HL-60 (cell line): ENCODE data around the gene TTC8.

Experiments
- DNase-seq, 2 experiments: peaks; one replicate each; pipeline ENCODE4 v3.0.0-alpha.2; 2010 to 2020; ENCODE audit warnings: low read depth in 1 of 2, low spot score in 1 of 2
- H3K27ac ChIP-seq: fragments of 250-450 bp; sonication (Bioruptor Pico); replicated peaks from 2 replicates; pipeline ENCODE4 v1.5.1; 2020; ENCODE audit warnings: mild to moderate bottlenecking, moderate library complexity
- H3K27me3 ChIP-seq: fragments of 250-450 bp; sonication (Bioruptor Pico); 2 replicates; pipeline ENCODE4 v1.5.1; 2021; ENCODE audit warnings: mild to moderate bottlenecking, moderate library complexity; ENCODE audit not compliant: insufficient read depth, poor library complexity, severe bottlenecking
- H3K4me3 ChIP-seq: replicated peaks from 2 replicates; pipeline ENCODE4 v1.5.1; 2011; ENCODE audit warnings: mild to moderate bottlenecking, control low read depth, low read length; ENCODE audit not compliant: insufficient read depth
- GABPA ChIP-seq: IDR thresholded peaks from 2 replicates; pipeline ENCODE4 v1.6.1; 2012; ENCODE audit warnings: low read depth
- POLR2AphosphoS5 ChIP-seq: IDR thresholded peaks from 2 replicates; pipeline ENCODE4 v1.6.1; 2012; ENCODE audit warnings: low read depth
- SPI1 ChIP-seq: IDR thresholded peaks from 2 replicates; pipeline ENCODE4 v1.6.1; 2012; ENCODE audit warnings: low read depth, mild to moderate bottlenecking, borderline replicate concordance
- TF ChIP-seq, protein P1 (sequence below): IDR thresholded peaks from one replicate; pipeline ENCODE4 v1.5.1; 2011; ENCODE audit warnings: low read length, control low read depth, inconsistent platforms; ENCODE audit not compliant: insufficient read depth
- TF ChIP-seq, protein P2 (sequence below): IDR thresholded peaks from 2 replicates; pipeline ENCODE4 v1.6.1; 2012; ENCODE audit warnings: low read depth; ENCODE audit not compliant: insufficient replicate concordance

The TTC8 gene

DNA sequence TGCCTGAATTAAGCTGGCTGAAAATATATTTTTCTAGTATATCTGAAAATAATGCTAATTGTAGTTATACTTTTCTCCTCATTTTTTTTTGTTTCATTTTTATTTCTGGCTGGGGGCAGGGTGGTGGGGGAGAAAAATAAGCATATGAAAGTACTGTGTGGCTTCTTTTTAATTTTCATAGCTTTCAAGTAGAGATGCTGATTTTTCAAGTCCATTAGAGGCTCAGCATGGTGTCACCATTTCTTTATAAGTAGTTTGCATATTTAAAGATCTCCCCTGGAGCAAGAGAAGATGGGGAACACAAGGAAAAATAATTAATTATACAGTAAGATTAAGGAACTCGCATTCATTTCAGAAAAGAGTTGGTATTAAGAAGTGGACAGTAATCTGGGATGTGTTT is 27.1 kb downstream of the TTC8 start:
- Histone ChIP-seq H3K4me3 (no peak overlapping the region), H3K27ac (no peak overlapping the region), H3K27me3 (no peaks in the 10 kb centered on the region)
- DNase-seq: no peak
- TF ChIP-seq GABPA: no peak
- TF ChIP-seq SPI1: no peak
- TF ChIP-seq POLR2AphosphoS5: no peak
- TF ChIP-seq, protein P1, sequence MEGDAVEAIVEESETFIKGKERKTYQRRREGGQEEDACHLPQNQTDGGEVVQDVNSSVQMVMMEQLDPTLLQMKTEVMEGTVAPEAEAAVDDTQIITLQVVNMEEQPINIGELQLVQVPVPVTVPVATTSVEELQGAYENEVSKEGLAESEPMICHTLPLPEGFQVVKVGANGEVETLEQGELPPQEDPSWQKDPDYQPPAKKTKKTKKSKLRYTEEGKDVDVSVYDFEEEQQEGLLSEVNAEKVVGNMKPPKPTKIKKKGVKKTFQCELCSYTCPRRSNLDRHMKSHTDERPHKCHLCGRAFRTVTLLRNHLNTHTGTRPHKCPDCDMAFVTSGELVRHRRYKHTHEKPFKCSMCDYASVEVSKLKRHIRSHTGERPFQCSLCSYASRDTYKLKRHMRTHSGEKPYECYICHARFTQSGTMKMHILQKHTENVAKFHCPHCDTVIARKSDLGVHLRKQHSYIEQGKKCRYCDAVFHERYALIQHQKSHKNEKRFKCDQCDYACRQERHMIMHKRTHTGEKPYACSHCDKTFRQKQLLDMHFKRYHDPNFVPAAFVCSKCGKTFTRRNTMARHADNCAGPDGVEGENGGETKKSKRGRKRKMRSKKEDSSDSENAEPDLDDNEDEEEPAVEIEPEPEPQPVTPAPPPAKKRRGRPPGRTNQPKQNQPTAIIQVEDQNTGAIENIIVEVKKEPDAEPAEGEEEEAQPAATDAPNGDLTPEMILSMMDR: no peak
- TF ChIP-seq, protein P2, sequence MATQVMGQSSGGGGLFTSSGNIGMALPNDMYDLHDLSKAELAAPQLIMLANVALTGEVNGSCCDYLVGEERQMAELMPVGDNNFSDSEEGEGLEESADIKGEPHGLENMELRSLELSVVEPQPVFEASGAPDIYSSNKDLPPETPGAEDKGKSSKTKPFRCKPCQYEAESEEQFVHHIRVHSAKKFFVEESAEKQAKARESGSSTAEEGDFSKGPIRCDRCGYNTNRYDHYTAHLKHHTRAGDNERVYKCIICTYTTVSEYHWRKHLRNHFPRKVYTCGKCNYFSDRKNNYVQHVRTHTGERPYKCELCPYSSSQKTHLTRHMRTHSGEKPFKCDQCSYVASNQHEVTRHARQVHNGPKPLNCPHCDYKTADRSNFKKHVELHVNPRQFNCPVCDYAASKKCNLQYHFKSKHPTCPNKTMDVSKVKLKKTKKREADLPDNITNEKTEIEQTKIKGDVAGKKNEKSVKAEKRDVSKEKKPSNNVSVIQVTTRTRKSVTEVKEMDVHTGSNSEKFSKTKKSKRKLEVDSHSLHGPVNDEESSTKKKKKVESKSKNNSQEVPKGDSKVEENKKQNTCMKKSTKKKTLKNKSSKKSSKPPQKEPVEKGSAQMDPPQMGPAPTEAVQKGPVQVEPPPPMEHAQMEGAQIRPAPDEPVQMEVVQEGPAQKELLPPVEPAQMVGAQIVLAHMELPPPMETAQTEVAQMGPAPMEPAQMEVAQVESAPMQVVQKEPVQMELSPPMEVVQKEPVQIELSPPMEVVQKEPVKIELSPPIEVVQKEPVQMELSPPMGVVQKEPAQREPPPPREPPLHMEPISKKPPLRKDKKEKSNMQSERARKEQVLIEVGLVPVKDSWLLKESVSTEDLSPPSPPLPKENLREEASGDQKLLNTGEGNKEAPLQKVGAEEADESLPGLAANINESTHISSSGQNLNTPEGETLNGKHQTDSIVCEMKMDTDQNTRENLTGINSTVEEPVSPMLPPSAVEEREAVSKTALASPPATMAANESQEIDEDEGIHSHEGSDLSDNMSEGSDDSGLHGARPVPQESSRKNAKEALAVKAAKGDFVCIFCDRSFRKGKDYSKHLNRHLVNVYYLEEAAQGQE: no peak

GRCh38 chr14:88852632-88853031 is 28.2 kb downstream of the TTC8 start:
- DNase-seq: no peak
- TF ChIP-seq, protein P1: no peak
- Histone ChIP-seq H3K27me3 (no peaks in the 10 kb centered on the region), H3K4me3 (no peak overlapping the region), H3K27ac (no peak overlapping the region)

- no peak overlapping the region for H3K27ac ChIP-seq
- DNase-seq: no peak
- no peak for TF ChIP-seq GABPA
- TF ChIP-seq, protein P2: no peak
- TF ChIP-seq POLR2AphosphoS5: no peak
- TF ChIP-seq SPI1: no peak
- TF ChIP-seq, protein P1: no peak
- H3K4me3 ChIP-seq: no peak overlapping the region
- H3K27me3 ChIP-seq: no peaks in the 10 kb centered on the region
These were observed 28.7 kb downstream of the TTC8 start for GRCh38 chr14:88853129-88853528.

GRCh38 chr14:88856786-88857366 is 32.4 kb downstream of the TTC8 start:
- Histone ChIP-seq H3K27me3 (no peaks in the 10 kb centered on the region), H3K27ac (no peak overlapping the region)

More at GRCh38 chr14:88856786-88857366, 32.4 kb downstream of the TTC8 start:
- DNase-seq: no peak
- H3K4me3 ChIP-seq: no peak overlapping the region
- TF ChIP-seq, protein P2: no peak
- TF ChIP-seq POLR2AphosphoS5 (no peak), SPI1 (no peak)
- TF ChIP-seq, protein P1: no peak
